AG04450 (cell line): ENCODE results near the gene EDA. TPM values are rescaled to one million over a fixed set of nuclear protein-coding genes. Genes with fewer than 3 reads are reported as not detected.
A peak's percentile ranks its signal among the peaks of the same experiment; 100 is the strongest.

Experiments used
- CTCF ChIA-PET: fragments of 300-600, 350-600 bp; formaldehyde crosslinking; extraction: SDS; loops from one replicate; lab custom pipeline; 2022; ENCODE audit warnings: antibody characterized with exemption, inconsistent platforms; lab: Charles Lee
- POLR2A ChIA-PET: fragments of 350-600 bp; formaldehyde crosslinking; extraction: SDS; loops from one replicate; lab custom pipeline; 2021; ENCODE audit warnings: antibody characterized with exemption, inconsistent platforms; lab: Yijun Ruan, JAX
- DNase-seq: peaks from one replicate; pipeline ENCODE4 v3.0.0-alpha.2; 2011; ENCODE audit warnings: low read depth, low spot score
- H3K27ac ChIP-seq: one replicate; pipeline ENCODE4 v1.5.1; 2012; ENCODE audit warnings: low read depth, low read length, control low read depth
- H3K27me3 ChIP-seq: one replicate; pipeline ENCODE4 v1.6.0; 2012; ENCODE audit warnings: low read length; ENCODE audit not compliant: control insufficient read depth, insufficient read depth
- H3K4me3 ChIP-seq: 2 replicates; pipeline ENCODE4 v1.5.1; 2011; ENCODE audit warnings: mild to moderate bottlenecking, low read depth, low read length, control low read depth
- H3K9me3 ChIP-seq: 2 replicates; pipeline ENCODE4 v1.5.1; 2012; ENCODE audit warnings: low read length; ENCODE audit not compliant: control insufficient read depth, insufficient read depth
- CTCF ChIP-seq: IDR thresholded peaks from 2 replicates; pipeline ENCODE4 v1.5.1; 2011; ENCODE audit warnings: low read depth, low read length, control low read depth, inconsistent platforms
- polyA plus RNA-seq: library from polyadenylated mRNA; depleted of rRNA; stranded (reverse); fragments of >200 nt; gene quantifications from 2 replicates; pipeline ENCODE4 v1.2.3, GENCODE V29; 2011

EDA gene
- polyA plus RNA-seq, 1 experiment = 0.02 TPM

- POLR2A ChIA-PET = no interaction called here
These were observed 414.4 kb downstream of the EDA start for GRCh38 chrX:70030301-70030767.

GRCh38 chrX:70032792-70033191, 416.9 kb downstream of the EDA start:
- no peak for DNase-seq

More at GRCh38 chrX:70030301-70030767, 414.4 kb downstream of the EDA start:
- CTCF ChIA-PET = interaction anchor here (0.6 to 3.1 kb wide), 18 partner anchors 10 to 1208 kb away, joined by 3 to 56 read pairs (median 4); partner anchors contain the start of gene IGBP1
- no peak for DNase-seq
- Histone ChIP-seq H3K27me3 (no peaks in the 10 kb centered on the region), H3K4me3 (no peak overlapping the region), H3K9me3 (no peaks in the 10 kb centered on the region), H3K27ac (no peak overlapping the region)
- peak; percentile 67 for TF ChIP-seq CTCF

GRCh38 chrX:70033348-70034051, 417.6 kb downstream of the EDA start:
- Histone ChIP-seq H3K27ac (no peak overlapping the region), H3K9me3 (no peaks in the 10 kb centered on the region), H3K27me3 (no peaks in the 10 kb centered on the region), H3K4me3 (no peak overlapping the region)
- ChIA-PET CTCF (interaction anchor here (0.6 to 3.2 kb wide), 9 partner anchors 10 to 428 kb away, joined by 3 to 56 read pairs (median 3); partner anchors contain the start of gene IGBP1), POLR2A (no interaction called here)
- TF ChIP-seq CTCF = peak; percentile 56
- no peak for DNase-seq

More at GRCh38 chrX:70032792-70033191, 416.9 kb downstream of the EDA start:
- H3K9me3 ChIP-seq = no peaks in the 10 kb centered on the region
- H3K27ac ChIP-seq = no peak overlapping the region
- H3K4me3 ChIP-seq = no peak overlapping the region
- ChIA-PET POLR2A (no interaction called here), CTCF (interaction anchor here (0.6 to 3.2 kb wide), 11 partner anchors 8 to 1800 kb away, joined by 3 to 56 read pairs (median 3); partner anchors contain the start of gene IGBP1)
- no peaks in the 10 kb centered on the region for H3K27me3 ChIP-seq
- no peak for TF ChIP-seq CTCF

- ChIA-PET POLR2A (no interaction called here), CTCF (interaction anchor here (1.6 to 3.2 kb wide), 3 partner anchors 9 to 63 kb away, joined by 4 to 56 read pairs (median 4); no protein-coding TSS in a partner anchor)
- Histone ChIP-seq H3K4me3 (no peak overlapping the region), H3K27ac (no peak overlapping the region), H3K27me3 (no peaks in the 10 kb centered on the region), H3K9me3 (no peaks in the 10 kb centered on the region)
- DNase-seq = no peak
- no peak for TF ChIP-seq CTCF
These were observed 418.7 kb downstream of the EDA start for GRCh38 chrX:70034646-70035045.

- ChIA-PET CTCF (interaction anchor here (1.8 to 4.4 kb wide), 2 partner anchors 8 to 58 kb away, joined by 9 to 30 read pairs; no protein-coding TSS in a partner anchor), POLR2A (no interaction called here)
- H3K4me3 ChIP-seq = no peak overlapping the region
- H3K9me3 ChIP-seq = no peaks in the 10 kb centered on the region
- no peak for DNase-seq
- no peaks in the 10 kb centered on the region for H3K27me3 ChIP-seq
- no peak for TF ChIP-seq CTCF
- no peak overlapping the region for H3K27ac ChIP-seq
These were observed 422.6 kb downstream of the EDA start for GRCh38 chrX:70038515-70038914.
